Gastroesophageal sphincter (tissue), 3 donors: Measurements from ENCODE around the gene TEKTIP1.
"Not testable (repeated sequence)": the region's sequence is repeated elsewhere in the genome, so short reads cannot be mapped to it uniquely, and the experiment has no call there.

Experiments used
- EP300 ChIP-seq: sonication (generic); formaldehyde crosslinking; IDR thresholded peaks from one replicate; pipeline ENCODE4 v1.6.1; 2017; ENCODE audit warnings: antibody characterized with exemption, mild to moderate bottlenecking
- POLR2A ChIP-seq, 2 donors: fragments of 450-650 bp; IDR thresholded peaks; one replicate each; pipeline ENCODE4 v1.6.1; 2017; ENCODE audit warnings: antibody characterized with exemption in 2 of 2, mild to moderate bottlenecking in 2 of 2, moderate library complexity in 1 of 2
- POLR2AphosphoS5 ChIP-seq: sonication (generic); formaldehyde crosslinking; IDR thresholded peaks from one replicate; pipeline ENCODE4 v1.6.1; 2017; ENCODE audit warnings: antibody characterized with exemption
- TF ChIP-seq, protein P1 (sequence below), 4 experiments: fragments of 200-600 bp in 2 of 4; fragments of 450-650 bp in 2 of 4; sonication (generic) in 1 of 4; IDR thresholded peaks; one replicate each; pipeline ENCODE4 v1.5.1; 2017 to 2019; ENCODE audit warnings: antibody characterized with exemption in 4 of 4, mild to moderate bottlenecking in 2 of 4, moderate library complexity in 2 of 4

- TF ChIP-seq, protein P1, sequence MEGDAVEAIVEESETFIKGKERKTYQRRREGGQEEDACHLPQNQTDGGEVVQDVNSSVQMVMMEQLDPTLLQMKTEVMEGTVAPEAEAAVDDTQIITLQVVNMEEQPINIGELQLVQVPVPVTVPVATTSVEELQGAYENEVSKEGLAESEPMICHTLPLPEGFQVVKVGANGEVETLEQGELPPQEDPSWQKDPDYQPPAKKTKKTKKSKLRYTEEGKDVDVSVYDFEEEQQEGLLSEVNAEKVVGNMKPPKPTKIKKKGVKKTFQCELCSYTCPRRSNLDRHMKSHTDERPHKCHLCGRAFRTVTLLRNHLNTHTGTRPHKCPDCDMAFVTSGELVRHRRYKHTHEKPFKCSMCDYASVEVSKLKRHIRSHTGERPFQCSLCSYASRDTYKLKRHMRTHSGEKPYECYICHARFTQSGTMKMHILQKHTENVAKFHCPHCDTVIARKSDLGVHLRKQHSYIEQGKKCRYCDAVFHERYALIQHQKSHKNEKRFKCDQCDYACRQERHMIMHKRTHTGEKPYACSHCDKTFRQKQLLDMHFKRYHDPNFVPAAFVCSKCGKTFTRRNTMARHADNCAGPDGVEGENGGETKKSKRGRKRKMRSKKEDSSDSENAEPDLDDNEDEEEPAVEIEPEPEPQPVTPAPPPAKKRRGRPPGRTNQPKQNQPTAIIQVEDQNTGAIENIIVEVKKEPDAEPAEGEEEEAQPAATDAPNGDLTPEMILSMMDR (IDR thresholded peaks at IDR 0.05): not testable (repeated sequence)
- TF ChIP-seq POLR2A (IDR thresholded peaks at IDR 0.05); POLR2AphosphoS5; EP300: not testable (repeated sequence)
Measured at GRCh38 chr19:3570042-3570441, 31.1 kb downstream of the TEKTIP1 start.
